A172 (cell line): Measurements from ENCODE around the gene GATA1. TPM values are rescaled to one million over a fixed set of nuclear protein-coding genes. Genes with fewer than 3 reads are reported as not detected.

ENCODE experiments used
- DNase-seq: peaks from one replicate; pipeline ENCODE4 v3.0.0-alpha.2; 2015; ENCODE audit warnings: low spot score
- total RNA-seq: library from RNA; depleted of rRNA; stranded (reverse); fragments of >200 nt; shearing (Covaris generic); gene quantifications from 2 replicates; pipeline ENCODE4 v1.2.3, GENCODE V29; 2014

Gene GATA1
- total RNA-seq, 1 experiment from 2014 or later: not detected

GRCh38 chrX:48785186-48785539, 1.2 kb upstream of the GATA1 start:
- no peak for DNase-seq

GRCh38 chrX:48785540-48786214, 713 bp upstream of the GATA1 start:
- DNase-seq: no peak

- no peak for DNase-seq
Observed at GRCh38 chrX:48786825-48787504, 575 bp downstream of the GATA1 start.

- no peak for DNase-seq
Observed at GRCh38 chrX:48787505-48788443, 1.4 kb downstream of the GATA1 start.

GRCh38 chrX:48789366-48790220, 3.2 kb downstream of the GATA1 start:
- DNase-seq: no peak

- DNase-seq: no peak
Observed at GRCh38 chrX:48790477-48790876, 4.1 kb downstream of the GATA1 start.

- DNase-seq: no peak
Observed at GRCh38 chrX:48791063-48791820, 4.9 kb downstream of the GATA1 start.

- no peak for DNase-seq
Observed at GRCh38 chrX:48792219-48792618, 5.8 kb downstream of the GATA1 start.

- DNase-seq: no peak
Observed at GRCh38 chrX:48793935-48794334, 7.5 kb downstream of the GATA1 start.

GRCh38 chrX:48794340-48794910, 8.0 kb downstream of the GATA1 start:
- DNase-seq: no peak

- peak; percentile 67 for DNase-seq
Observed at GRCh38 chrX:48794911-48795515, 8.6 kb downstream of the GATA1 start.

- DNase-seq: no peak
Observed at GRCh38 chrX:48798318-48798717, 11.9 kb downstream of the GATA1 start.

GRCh38 chrX:48800574-48801279, 14.3 kb downstream of the GATA1 start:
- DNase-seq: no peak

GRCh38 chrX:48801280-48802088, 15.1 kb downstream of the GATA1 start, which contains the start of gene HDAC6:
Gene HDAC6, plus strand, starts transcription at chrX:48802067. Its CDS starts 626 bp downstream, at chrX:48802693.
- DNase-seq: peak; percentile 96

GRCh38 chrX:48802089-48802904, 15.9 kb downstream of the GATA1 start:
- peak; percentile 79 for DNase-seq

- DNase-seq: no peak
Observed at GRCh38 chrX:48802905-48803200, 16.5 kb downstream of the GATA1 start.

GRCh38 chrX:48806081-48806480, 19.7 kb downstream of the GATA1 start:
- no peak for DNase-seq

GRCh38 chrX:48813644-48814043, 27.3 kb downstream of the GATA1 start:
- DNase-seq: no peak
